ENCODE data around the gene PSMD8.

DNA sequence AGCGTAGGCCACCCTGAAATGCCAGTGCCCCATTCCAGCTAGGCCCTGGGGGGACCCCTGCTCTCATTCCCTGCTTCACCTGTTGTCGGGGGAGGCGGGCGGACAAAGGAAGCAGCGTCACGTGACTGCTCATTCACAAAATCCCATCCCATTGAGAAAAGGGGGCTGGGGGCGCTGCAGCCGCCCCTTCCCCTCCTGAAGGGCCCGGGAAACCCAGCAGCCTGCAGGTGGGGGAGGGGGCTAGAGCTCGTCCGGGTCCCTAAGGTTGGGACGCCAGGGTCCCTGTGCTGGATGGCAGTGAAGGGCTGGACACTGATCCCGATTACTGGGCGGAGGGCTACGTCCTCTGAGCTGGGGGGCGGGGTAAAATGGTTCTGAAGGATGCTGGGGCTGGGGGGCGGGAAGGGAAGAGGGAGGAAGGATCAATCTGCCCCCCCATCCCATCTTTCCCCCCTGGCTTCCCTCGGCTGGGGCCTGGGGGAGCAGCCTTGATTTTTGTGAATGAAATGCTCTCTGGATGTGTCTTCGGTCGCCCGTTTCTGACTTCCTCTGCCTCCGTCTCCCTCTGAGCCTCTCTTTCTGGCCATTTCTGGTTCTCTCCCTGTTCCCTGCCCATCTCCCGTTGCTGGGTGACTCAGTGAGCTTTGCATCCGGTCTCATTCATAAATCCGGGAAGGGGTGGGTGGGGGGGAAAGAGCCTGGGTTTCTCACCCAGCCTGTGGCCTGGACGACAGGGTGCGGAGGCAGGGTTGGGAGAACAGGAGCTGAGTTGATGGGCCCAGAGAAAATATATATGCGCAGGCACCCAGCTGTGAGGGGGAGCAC is 14.9 kb downstream of the PSMD8 start:
- TF ChIP-seq POLR2A (IDR thresholded peaks at IDR 0.05; ENCODE audit: extremely low read depth, insufficient read length) = no peak
- TF ChIP-seq, protein P1, sequence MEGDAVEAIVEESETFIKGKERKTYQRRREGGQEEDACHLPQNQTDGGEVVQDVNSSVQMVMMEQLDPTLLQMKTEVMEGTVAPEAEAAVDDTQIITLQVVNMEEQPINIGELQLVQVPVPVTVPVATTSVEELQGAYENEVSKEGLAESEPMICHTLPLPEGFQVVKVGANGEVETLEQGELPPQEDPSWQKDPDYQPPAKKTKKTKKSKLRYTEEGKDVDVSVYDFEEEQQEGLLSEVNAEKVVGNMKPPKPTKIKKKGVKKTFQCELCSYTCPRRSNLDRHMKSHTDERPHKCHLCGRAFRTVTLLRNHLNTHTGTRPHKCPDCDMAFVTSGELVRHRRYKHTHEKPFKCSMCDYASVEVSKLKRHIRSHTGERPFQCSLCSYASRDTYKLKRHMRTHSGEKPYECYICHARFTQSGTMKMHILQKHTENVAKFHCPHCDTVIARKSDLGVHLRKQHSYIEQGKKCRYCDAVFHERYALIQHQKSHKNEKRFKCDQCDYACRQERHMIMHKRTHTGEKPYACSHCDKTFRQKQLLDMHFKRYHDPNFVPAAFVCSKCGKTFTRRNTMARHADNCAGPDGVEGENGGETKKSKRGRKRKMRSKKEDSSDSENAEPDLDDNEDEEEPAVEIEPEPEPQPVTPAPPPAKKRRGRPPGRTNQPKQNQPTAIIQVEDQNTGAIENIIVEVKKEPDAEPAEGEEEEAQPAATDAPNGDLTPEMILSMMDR (IDR thresholded peaks at IDR 0.05; ENCODE audit: low read depth, low read length) = no peak

All from NB4 (cell line).